ENCODE measurements around the gene GCFC2. TPM values are rescaled to one million over a fixed set of nuclear protein-coding genes. Genes with fewer than 3 reads are reported as not detected.

The GCFC2 gene
- total and polyA plus RNA-seq, 9 of the 15 experiments (the other 6 are each of a cell fraction or from before 2014, with no cell fraction given): 10.5 to 40.6 (median 23.0) TPM

DNA sequence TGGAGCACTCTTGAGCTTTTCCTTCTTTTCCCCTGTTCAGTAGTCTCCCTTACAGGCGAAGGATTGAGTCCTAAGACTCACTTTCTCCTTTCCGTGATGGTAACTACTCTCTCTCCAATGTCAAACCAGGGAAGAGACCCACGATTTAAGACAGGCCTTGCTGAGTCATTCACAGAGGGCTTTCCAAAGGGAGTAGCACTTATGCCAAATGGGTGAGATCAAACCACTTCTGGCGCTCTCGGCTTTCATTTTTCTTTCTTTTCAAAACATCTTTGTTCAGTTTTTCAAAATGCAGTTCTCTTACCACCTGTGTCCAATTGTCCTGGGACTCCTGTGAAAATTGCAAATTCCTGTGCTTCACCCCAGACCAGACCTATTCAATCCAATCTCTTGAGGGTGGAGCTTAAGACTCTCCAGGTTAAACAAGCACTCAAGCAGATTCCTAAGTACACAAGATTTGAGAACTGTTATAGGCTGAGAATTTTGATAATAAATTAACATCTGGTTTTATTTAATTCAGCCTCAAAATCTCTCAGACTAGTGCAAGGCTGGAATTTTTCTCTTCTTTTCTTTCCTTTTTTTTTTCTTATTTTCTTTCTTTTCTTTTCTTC, 78.5 kb downstream of the GCFC2 start (continued):
- no peak for TF ChIP-seq ATF1 (CRISPR knock-in tag; IDR thresholded peaks at IDR 0.05)
- TF ChIP-seq ATF1 (tag; IDR thresholded peaks at IDR 0.05): no peak
- TF ChIP-seq CC2D1A (IDR thresholded peaks at IDR 0.05): no peak
- TF ChIP-seq, protein P1, sequence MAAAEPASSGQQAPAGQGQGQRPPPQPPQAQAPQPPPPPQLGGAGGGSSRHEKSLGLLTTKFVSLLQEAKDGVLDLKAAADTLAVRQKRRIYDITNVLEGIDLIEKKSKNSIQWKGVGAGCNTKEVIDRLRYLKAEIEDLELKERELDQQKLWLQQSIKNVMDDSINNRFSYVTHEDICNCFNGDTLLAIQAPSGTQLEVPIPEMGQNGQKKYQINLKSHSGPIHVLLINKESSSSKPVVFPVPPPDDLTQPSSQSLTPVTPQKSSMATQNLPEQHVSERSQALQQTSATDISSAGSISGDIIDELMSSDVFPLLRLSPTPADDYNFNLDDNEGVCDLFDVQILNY (CRISPR knock-in tag; IDR thresholded peaks at IDR 0.05): no peak
- no peak for TF ChIP-seq NFIC (IDR thresholded peaks at IDR 0.05)
- TF ChIP-seq ZNF3 (CRISPR knock-in tag; IDR thresholded peaks at IDR 0.05): no peak
- no peak for TF ChIP-seq ZNF780A (CRISPR knock-in tag; IDR thresholded peaks at IDR 0.05)
- TF ChIP-seq SREBF2 (CRISPR knock-in tag; IDR thresholded peaks at IDR 0.05): no peak
- TF ChIP-seq BRD4 (IDR thresholded peaks at IDR 0.05): no peak
- no peak for TF ChIP-seq SMARCA4 (IDR thresholded peaks at IDR 0.05)
- TF ChIP-seq MAFG (tag; conservative IDR thresholded peaks at IDR 0.05): peak; percentile 80
- TF ChIP-seq, protein P2, sequence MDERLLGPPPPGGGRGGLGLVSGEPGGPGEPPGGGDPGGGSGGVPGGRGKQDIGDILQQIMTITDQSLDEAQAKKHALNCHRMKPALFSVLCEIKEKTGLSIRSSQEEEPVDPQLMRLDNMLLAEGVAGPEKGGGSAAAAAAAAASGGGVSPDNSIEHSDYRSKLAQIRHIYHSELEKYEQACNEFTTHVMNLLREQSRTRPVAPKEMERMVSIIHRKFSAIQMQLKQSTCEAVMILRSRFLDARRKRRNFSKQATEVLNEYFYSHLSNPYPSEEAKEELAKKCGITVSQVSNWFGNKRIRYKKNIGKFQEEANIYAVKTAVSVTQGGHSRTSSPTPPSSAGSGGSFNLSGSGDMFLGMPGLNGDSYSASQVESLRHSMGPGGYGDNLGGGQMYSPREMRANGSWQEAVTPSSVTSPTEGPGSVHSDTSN (CRISPR knock-in tag; IDR thresholded peaks at IDR 0.05; ENCODE audit: low read depth): no peak
- TF ChIP-seq, protein P2 (tag; conservative IDR thresholded peaks at IDR 0.05; ENCODE audit: low read depth): 0 out of 2 replicates have a peak, but pooled peaks have one; percentile 17
- TF ChIP-seq CHD1 (IDR thresholded peaks at IDR 0.05; ENCODE audit: low read length): no peak
- TF ChIP-seq ZNF764 (CRISPR knock-in tag; IDR thresholded peaks at IDR 0.05; ENCODE audit: low read depth): no peak
- TF ChIP-seq IRF2 (CRISPR knock-in tag; IDR thresholded peaks at IDR 0.05): no peak
- no peak for TF ChIP-seq NR2C1 (IDR thresholded peaks at IDR 0.05)
- TF ChIP-seq NR2C1 (tag; IDR thresholded peaks at IDR 0.05): no peak
- no peak for TF ChIP-seq SRSF3 (IDR thresholded peaks at IDR 0.05; ENCODE audit: insufficient read depth, low read length)
- no peak for TF ChIP-seq ZBTB5 (IDR thresholded peaks at IDR 0.05)
- no peak for TF ChIP-seq RBFOX2 (IDR thresholded peaks at IDR 0.05; ENCODE audit: low read depth, low read length)
- no peak for TF ChIP-seq ZNF507 (tag; conservative IDR thresholded peaks at IDR 0.05)
- TF ChIP-seq GTF2F1 (IDR thresholded peaks at IDR 0.05; ENCODE audit: low read depth, low read length): no peak

All from K562 (cell line).